GM18870 (cell line): Measurements from ENCODE around the gene CPNE9.

Experiments
- ATAC-seq: cut with Tn5 transposase; IDR thresholded peaks from one replicate; pipeline ENCODE4 v1.9.1; 2021; ENCODE audit warnings: moderate library complexity; ENCODE audit not compliant: unreplicated experiment

Gene CPNE9

GRCh38 chr3:9776896-9777693 lies 73.5 kb downstream of the CPNE9 start:
- ATAC-seq = no peak

GRCh38 chr3:9777694-9778021 lies 74.0 kb downstream of the CPNE9 start:
- ATAC-seq = no peak

DNA sequence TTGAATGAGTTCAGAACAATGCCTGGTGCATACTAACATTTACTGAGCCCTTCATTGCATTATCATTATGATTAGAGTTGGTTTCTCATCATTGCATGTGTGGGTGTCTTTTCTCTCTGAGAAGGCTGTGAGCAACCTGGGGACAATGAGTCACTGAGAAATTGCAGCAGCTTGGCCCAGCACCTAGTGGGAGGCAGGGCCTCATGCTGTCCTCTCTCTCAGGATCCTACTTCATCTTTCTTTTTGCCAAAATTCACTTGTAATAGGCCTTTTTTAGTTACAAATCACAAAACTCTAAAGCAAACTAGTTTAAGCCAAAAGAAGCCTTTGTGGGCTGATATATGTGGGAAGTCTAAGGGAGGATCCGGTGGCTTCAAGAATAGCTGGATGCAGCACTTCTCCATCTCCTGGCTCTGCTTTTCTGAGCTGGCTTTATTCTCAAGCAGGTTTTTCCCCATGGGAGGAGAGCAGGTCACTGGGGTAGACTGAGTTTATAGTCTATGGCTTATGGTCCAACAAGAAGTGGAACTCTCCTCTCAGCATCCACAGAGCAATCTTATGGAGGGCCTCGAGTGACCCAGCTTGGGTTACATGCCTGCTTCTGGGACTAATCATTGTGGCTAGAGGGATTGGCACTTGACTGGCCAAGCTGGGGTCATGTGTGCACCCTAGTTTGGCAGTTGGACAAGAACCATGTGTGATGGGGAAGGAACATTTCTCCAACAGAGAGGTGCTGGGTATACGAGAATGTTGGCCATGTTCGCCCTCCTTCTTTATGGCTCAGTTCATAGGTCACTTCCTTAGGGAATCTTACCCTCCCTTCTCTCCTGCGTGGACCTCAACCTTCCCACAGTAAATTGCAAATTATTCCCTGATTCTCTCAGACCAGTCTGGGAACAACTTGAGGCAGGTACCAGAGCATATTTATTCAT lies 74.8 kb downstream of the CPNE9 start:
- ATAC-seq = no peak

GRCh38 chr3:9779075-9779593 lies 75.5 kb downstream of the CPNE9 start:
- no peak for ATAC-seq
